ENCODE measurements around the gene SNTG2.

GRCh38 chr2:1208522-1208921 lies 257.9 kb downstream of the SNTG2 start:
- TF ChIP-seq, protein P1, sequence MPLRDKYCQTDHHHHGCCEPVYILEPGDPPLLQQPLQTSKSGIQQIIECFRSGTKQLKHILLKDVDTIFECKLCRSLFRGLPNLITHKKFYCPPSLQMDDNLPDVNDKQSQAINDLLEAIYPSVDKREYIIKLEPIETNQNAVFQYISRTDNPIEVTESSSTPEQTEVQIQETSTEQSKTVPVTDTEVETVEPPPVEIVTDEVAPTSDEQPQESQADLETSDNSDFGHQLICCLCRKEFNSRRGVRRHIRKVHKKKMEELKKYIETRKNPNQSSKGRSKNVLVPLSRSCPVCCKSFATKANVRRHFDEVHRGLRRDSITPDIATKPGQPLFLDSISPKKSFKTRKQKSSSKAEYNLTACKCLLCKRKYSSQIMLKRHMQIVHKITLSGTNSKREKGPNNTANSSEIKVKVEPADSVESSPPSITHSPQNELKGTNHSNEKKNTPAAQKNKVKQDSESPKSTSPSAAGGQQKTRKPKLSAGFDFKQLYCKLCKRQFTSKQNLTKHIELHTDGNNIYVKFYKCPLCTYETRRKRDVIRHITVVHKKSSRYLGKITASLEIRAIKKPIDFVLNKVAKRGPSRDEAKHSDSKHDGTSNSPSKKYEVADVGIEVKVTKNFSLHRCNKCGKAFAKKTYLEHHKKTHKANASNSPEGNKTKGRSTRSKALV (CRISPR knock-in tag; IDR thresholded peaks at IDR 0.05): no peak
- no peak for TF ChIP-seq MZF1 (CRISPR knock-in tag; IDR thresholded peaks at IDR 0.05; ENCODE audit: borderline replicate concordance)
- no peak for TF ChIP-seq NFRKB (IDR thresholded peaks at IDR 0.05)
- no peak for TF ChIP-seq ZNF782 (CRISPR knock-in tag; IDR thresholded peaks at IDR 0.05; ENCODE audit: borderline replicate concordance)
- no peak for TF ChIP-seq ZNF136 (CRISPR knock-in tag; IDR thresholded peaks at IDR 0.05; ENCODE audit: low read depth)
- no peak for TF ChIP-seq EZH2 (conservative IDR thresholded peaks at IDR 0.05; ENCODE audit: low read depth, low read length)
- TF ChIP-seq ZNF205 (CRISPR knock-in tag; IDR thresholded peaks at IDR 0.05): no peak
- no peak for TF ChIP-seq HCFC1 (IDR thresholded peaks at IDR 0.05; ENCODE audit: low read depth, low read length)
- no peak for TF ChIP-seq POLR2G (IDR thresholded peaks at IDR 0.05; ENCODE audit: low read depth, low read length)
- TF ChIP-seq HDAC6 (IDR thresholded peaks at IDR 0.05; ENCODE audit: low read depth, low read length): no peak
